ENCODE data around the gene PSMG3.
"Not testable (repeated sequence)": the region's sequence is repeated elsewhere in the genome, so short reads cannot be mapped to it uniquely, and the experiment has no call there.

Gene PSMG3

DNA sequence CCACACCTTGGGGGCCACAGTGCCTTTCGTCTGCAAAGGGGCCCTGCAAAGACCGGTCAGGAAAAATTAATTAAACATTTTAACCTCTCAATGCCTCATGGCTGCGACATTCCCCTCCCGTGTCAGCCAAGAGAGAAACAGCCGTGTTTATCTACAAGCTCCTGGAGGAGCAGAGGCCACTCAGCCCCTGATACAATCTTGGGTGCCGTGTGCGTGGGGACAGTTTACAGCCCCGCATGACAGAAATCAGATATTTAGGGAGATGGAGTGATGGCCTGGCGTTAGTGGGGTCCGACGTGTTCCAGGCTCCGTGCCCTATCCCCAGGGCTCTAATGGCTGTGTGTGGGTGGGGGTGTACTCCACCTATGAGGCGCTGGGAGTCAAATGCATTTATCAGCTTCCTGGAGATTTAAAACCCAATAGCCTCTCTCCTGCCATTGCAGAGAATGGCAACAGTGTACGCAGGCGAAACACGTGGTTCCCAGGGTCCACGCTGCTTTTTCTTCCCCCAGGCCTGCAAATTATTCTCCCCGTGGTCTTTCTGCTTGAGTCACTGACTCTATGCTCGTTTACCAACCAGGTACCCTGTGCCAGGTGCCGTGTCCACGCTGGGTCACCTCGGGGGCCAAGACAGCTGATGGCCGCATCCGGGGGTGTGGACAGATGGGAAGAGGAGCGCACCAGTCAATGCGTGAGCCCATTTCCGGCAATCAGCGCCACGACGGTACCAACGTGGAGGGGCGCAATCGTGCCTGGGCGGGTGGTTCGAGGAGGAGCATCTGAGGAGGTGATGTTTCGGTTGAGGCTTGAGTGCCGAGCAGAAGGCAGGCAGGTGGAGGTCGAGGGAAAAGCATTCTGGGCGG lies 26.6 kb upstream of the PSMG3 start:
- DNase-seq (ENCODE audit: low read depth): no peak

DNA sequence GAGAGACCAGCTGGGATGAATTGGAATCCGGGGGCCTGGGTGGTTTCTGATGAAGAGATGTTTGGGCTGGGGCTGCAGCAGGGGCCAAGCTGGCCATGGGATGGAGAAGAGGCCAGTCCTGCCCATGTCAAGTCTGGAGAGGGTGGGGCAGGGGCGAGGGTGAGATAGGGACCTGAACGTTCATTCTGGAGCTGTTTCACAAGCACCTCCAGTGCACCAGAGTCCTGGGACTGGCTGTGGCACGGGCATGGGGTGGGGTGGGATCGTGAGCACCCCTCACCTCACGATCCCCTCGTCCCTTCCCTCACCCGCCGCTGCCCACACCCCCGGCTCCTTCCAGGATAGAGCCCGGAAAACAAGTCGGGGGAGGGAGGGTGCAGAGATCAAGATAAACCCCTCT lies 25.8 kb upstream of the PSMG3 start:
- no peak for DNase-seq (ENCODE audit: low read depth)

- no peak for DNase-seq (ENCODE audit: low read depth)
Measured at GRCh38 chr7:1595027-1595426, 25.2 kb upstream of the PSMG3 start.

DNA sequence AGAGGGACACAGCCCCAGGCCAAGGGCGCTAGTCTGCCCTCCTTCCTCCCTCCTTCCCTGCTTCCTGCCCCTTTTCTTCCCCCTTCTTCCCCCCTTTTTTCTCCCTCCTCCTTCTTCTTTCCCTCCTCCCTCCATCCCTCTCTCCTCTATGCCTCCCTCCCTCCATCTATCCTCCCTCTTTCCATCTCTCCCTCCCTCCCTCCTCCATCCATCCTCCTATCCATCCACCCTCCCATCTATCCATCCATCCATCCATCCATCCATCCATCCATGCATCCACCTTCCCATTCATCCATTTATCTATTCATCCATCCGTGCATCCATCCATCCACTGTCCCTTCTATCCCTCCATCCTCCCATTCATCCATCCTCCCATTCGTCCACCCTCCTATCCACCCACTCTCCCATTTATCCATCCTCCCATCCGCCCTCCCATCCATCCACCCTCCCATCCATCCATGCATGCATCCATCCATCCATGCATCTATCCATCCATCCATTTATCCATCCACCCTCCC lies 24.1 kb upstream of the PSMG3 start:
- no peak for DNase-seq (ENCODE audit: low read depth)

DNA sequence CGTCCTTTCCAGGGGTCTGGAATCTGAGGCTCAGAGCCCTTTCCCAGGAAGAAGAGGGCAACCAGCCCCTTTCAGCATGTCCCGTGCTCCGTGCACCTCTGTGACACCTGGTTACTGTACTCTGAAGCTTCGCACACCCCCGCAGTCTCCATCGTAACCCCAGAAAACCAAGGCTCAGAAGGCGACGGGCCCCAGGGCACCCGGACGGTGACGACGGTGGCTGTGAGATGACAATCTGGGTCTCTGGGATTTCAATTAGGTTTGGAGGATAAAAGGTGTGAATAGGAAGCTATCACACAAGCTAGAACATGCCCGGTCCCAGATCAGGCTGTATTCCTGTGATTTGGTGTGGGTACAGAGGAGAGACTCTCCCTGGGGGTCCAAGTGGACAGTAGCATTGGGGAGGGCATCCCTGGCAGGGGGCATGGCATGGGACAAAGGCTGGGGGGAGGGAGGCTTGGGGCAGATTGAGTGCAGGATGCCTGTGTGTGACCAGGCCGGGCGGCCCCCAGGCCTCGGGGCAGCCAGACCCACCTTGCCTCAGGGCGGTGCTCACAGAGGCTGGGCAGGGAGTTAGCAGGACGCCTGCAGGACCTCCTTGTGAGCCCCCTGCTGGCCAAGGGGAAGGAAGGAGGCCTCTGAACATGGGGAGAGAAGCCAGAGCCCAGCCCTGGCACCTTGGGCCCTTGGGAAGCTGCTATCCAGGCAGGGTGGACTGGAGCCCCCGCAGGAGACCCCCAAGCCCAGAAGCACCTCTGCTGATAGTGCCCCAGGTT lies 23.4 kb upstream of the PSMG3 start:
- DNase-seq (ENCODE audit: low read depth): no peak

DNA sequence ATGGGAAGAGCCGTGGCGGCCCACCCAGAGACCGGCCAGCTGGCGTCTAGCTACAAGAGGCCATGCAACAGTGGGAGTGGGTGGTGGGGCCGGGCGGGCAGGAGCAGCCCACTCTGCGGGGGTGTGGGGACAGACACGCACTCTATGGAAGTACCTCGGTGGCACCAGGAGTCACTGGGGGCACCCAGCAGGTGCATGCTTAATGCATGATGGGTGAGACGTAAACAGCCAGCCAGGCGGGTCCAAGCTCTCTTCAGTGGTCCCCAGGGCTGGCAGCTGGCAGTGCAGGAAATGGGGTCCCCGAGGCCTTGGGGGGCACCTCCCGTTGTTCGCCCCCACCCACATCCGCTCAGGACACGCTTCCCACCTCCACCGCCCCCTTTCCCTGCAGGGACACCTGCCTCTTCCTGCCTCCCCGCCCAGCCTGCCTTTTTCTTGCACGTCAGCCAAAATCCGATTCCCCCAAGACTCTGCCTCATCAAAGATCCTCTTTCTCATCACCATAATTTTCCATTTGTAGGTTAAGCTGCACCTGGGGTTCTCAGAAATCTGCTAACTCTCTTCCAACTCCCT lies 22.6 kb upstream of the PSMG3 start:
- DNase-seq (ENCODE audit: low read depth): no peak

DNA sequence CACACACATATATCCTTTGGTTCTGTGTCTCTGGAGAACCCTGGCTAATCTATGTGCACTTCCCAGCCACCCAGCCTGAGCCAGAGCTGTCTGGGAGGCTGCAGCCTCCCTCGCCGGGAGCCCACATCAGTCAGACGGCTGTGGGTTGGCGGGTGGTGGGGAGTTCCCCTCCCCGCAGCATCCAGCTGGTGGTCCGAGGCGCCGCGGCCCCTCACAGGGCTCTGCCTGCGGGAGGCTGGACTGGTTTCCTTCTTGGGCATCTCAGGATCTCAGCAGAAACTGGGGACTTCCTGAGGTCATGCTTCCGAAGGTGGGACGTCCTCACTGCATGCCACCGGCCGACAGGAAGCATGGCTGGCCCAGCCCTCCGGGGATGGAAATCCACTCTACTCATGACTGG lies 22.0 kb upstream of the PSMG3 start:
- DNase-seq (ENCODE audit: low read depth): no peak

DNA sequence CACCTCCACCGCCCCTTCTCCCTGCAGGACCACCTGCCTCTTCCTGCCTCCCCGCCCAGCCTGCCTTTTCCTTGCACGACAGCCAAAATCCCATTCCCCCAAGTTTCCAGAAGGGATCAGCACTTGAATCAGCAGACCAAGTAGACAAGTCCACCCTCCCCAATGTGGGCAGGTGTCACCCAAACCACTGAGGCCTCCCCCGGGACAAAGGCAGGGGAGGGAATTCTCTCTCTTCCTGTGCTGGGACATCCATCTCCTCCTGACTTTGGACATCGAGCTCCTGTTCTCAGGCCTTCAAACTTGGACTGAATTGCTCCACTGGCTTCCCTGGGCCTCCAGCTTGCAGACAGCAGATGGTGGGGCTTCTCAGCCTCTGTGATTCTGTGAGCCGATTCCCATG lies 21.6 kb upstream of the PSMG3 start:
- DNase-seq (ENCODE audit: low read depth): no peak

GRCh38 chr7:1590887-1591286 lies 21.1 kb upstream of the PSMG3 start:
- no peak for DNase-seq (ENCODE audit: low read depth)

DNA sequence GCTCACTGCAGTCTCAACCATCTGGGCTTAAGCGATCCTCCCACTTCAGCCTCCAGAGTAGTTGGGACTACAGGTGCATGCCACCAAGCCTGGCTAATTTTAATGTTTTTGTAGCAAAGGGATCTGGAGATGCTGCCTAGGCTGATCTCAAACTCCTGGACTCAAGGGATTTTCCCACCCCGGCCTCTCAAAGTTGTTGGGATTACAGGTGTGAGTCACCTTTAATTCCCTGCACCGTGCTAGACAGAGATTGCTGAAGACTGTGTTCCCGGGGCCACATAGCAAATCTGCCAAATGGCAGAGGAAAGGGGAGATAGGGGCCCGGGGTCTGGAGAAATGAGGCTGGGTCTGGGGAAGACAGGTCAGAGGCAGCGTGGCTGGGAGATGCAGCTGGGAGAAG lies 20.6 kb upstream of the PSMG3 start:
- DNase-seq (ENCODE audit: low read depth): no peak

DNA sequence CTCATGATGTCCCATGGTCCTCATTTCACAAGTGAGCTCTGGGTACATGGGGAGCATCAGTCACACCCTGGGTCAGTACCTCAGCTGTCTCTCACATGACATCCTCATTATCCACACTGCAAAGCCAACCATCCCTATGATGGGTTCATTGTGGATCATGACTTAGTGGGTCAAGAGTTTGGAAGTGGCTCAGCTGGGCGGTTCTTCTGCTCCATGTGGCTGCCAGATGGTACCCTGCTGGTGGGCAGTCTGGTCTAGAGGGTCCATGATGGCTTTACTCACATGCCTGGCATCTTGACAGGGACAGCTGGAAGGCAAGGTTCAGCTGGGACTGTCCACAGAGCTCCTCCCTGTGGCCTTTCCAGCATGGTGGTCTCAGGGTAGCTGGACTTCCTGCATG lies 19.1 kb upstream of the PSMG3 start:
- DNase-seq (ENCODE audit: low read depth): no peak

GRCh38 chr7:1587738-1588137 lies 17.9 kb upstream of the PSMG3 start:
- DNase-seq (ENCODE audit: low read depth): no peak

DNA sequence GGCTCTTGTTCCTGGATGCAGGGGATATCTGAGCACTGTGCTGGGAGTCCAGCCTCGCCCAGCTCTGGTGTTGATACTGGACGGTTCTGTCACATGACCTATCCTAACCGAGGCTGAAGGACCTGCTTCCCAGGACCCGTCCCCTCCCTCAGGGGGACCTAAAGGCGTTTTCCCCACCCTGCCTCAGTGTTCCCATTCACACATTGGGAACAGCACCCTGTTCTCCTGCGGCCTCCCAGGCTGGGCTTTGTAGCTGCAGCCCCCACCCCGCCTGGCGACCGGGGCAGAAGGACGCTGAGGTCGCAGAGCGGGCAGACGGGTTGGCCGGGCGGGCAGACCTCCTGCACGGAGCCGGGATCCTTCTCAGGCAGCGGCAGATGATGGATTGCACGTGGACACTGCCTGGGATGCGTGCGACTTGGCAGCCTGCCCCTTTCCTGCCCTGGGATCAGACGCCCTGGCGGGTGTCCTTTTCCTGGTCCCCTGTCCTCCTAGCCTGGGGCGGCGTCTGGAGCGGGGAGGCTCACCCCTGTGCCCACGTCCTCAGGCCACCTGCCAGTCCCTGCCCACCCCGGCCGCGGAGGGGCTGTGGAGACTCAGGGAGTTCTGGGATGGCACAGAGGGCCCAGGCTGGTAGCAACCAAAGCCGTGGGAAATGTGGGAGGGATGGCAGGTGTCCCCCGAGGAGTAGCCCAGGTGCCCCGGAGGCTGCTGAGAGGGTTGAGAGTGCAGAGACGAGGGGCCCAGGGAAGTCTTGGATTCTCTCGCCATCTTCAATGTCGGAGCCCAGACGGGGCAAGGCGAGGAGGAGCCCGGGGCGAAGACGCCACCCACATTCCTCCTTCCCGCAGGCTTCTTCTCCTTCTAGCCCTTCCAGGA lies 17.2 kb upstream of the PSMG3 start:
- no peak for DNase-seq (ENCODE audit: low read depth)

DNA sequence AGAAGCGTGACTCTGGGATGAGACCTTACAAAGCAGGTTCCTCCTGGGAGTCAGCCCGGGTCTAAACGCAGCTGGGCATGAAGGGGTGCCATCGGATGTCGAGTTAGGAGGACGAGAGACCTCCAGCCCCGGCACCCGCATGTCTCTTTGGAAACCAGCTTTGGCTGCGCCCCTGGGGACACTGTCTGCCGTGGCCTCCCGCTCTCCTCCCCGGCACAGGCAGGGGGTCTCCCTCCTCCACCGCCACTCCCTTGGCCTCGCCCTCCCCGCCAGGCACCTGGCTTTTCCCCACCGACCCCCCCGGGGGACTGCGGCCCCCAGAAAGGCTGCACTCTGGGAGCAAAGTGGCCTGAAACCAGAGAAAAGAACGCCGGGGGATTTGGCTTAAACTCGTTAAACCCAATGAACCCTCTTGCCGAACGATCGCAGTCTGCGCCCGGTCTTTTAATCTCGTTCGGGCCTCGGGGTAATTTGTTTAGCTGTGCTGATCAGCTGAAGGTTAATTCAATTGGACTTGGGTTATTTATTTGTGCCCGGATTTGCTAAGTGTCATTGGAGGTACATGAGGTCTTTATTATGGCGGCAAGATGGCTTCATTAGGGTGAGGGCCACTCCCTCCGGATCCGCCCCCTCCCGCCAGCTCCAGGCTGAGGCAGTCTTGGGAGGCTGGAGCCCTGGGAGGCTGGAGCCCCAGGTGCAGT lies 16.4 kb upstream of the PSMG3 start:
- no peak for DNase-seq (ENCODE audit: low read depth)

DNA sequence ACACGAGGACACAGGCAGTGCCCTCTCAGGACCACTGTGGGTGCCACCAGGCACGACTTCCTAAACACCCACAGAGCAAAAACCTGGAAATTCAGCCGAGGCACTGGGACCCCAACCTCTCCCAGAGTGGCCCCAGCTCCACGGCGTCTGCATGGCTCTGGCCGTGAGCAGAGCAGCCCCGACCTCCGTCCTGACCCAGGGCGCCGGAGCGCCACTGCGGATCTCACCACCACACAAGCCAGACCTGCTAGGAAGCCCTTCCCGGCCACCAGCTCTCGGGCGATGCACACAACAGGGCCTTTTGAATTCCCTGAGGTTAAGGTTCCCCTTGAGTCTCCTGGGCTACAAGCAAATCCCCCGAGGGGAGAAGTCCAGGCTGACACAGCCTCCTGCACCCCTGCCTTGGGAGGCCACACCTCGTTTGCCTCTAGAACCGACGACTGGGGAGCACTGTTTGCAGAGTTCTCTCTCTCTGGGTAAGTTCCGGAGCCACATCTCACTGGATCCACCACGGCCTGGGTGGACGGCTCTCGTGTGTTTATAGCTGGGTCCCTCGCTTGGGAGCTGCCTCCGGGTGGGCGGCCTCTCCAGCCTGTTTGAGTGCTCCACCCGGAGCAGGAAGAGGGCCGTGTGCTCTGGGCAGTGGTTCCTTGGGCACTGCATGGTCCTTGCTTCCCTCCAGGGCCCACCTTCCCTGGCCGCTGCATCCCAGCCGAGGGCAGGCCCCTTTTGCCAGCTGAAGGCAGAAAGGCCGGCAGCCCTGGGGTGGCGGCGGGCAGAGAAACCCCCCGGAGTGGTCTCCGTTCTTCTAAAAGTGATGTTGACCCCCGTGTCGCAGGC lies 15.5 kb upstream of the PSMG3 start:
- DNase-seq (ENCODE audit: low read depth): no peak

GRCh38 chr7:1584700-1585099 lies 14.9 kb upstream of the PSMG3 start:
- DNase-seq (ENCODE audit: low read depth): no peak

GRCh38 chr7:1583241-1583930 lies 13.6 kb upstream of the PSMG3 start:
- not testable (repeated sequence) for DNase-seq (ENCODE audit: low read depth)

GRCh38 chr7:1580422-1581030 lies 10.7 kb upstream of the PSMG3 start:
- no peak for DNase-seq (ENCODE audit: low read depth)
